Activated B cell treated with CpG ODN at 0.5 μM for 24 hours (primary cell): Measurements from ENCODE around the gene ALDH1A2. TPM values are rescaled to one million over a fixed set of nuclear protein-coding genes. Genes with fewer than 3 reads are reported as not detected.

Experiments
- ATAC-seq: fragments of 200-7000 bp; cut with Tn5 transposase; one replicate; pipeline ENCODE4 v1.10.0; 2021; ENCODE audit warnings: low read depth, mild to moderate bottlenecking, moderate library complexity
- CTCF ChIA-PET: fragments of 350-600 bp; sonication (Branson Sonifier 250); formaldehyde crosslinking; loops from one replicate; lab custom pipeline; 2021; ENCODE audit warnings: antibody characterized with exemption; lab: Charles Lee
- POLR2A ChIA-PET: fragments of 350-600 bp; sonication (Branson Sonifier 250); formaldehyde crosslinking; loops from one replicate; lab custom pipeline; 2021; ENCODE audit warnings: antibody characterized with exemption; lab: Charles Lee
- DNase-seq: peaks from one replicate; pipeline ENCODE4 v3.0.0; 2022
- H3K27ac Mint-ChIP-seq: one replicate; pipeline ENCODE4 v1.8.0; 2020; ENCODE audit warnings: mixed read lengths
- H3K27me3 Mint-ChIP-seq: one replicate; pipeline ENCODE4 v1.8.0; 2021; ENCODE audit warnings: mixed read lengths
- H3K36me3 Mint-ChIP-seq: one replicate; pipeline ENCODE4 v1.8.0; 2021; ENCODE audit warnings: low read depth, mixed read lengths
- H3K4me1 Mint-ChIP-seq: one replicate; pipeline ENCODE4 v1.8.0; 2021; ENCODE audit warnings: mixed read lengths
- H3K4me3 Mint-ChIP-seq: one replicate; pipeline ENCODE4 v1.8.0; 2020; ENCODE audit warnings: mild to moderate bottlenecking, mixed read lengths
- H3K9me3 Mint-ChIP-seq: one replicate; pipeline ENCODE4 v1.8.0; 2020; ENCODE audit warnings: mixed read lengths
- intact Hi-C: fragments of 100-400 bp; cut with micrococcal nuclease; formaldehyde crosslinking; loops from one replicate; pipeline ENCODE4 v1.15.1; 2024
- total RNA-seq: library from RNA; stranded (reverse); gene quantifications from 2 replicates; pipeline ENCODE4 v1.2.3, GENCODE V29; 2022
- TF ChIP-seq, protein P1 (sequence below): fragments of 200-600 bp; IDR thresholded peaks from one replicate; pipeline ENCODE4 v1.8.0; 2022; ENCODE audit warnings: antibody characterized with exemption, mild to moderate bottlenecking

ALDH1A2 gene
- total RNA-seq, 1 donor from 2014 or later = not detected

GRCh38 chr15:57914350-57915055 lies 151.0 kb downstream of the ALDH1A2 start:
- ChIA-PET CTCF (no interaction called here), POLR2A (no interaction called here)
- Mint-ChIP-seq H3K36me3 (no peaks in the 10 kb centered on the region), H3K4me3 (no peak overlapping the region), H3K4me1 (no peaks in the 10 kb centered on the region), H3K27me3 (peaks cover 6% of the 10 kb centered on the region), H3K27ac (no peak overlapping the region), H3K9me3 (no peaks in the 10 kb centered on the region)
- intact Hi-C loops = no loop called here
- ATAC-seq (no peak), DNase-seq (no peak)
- TF ChIP-seq, protein P1, sequence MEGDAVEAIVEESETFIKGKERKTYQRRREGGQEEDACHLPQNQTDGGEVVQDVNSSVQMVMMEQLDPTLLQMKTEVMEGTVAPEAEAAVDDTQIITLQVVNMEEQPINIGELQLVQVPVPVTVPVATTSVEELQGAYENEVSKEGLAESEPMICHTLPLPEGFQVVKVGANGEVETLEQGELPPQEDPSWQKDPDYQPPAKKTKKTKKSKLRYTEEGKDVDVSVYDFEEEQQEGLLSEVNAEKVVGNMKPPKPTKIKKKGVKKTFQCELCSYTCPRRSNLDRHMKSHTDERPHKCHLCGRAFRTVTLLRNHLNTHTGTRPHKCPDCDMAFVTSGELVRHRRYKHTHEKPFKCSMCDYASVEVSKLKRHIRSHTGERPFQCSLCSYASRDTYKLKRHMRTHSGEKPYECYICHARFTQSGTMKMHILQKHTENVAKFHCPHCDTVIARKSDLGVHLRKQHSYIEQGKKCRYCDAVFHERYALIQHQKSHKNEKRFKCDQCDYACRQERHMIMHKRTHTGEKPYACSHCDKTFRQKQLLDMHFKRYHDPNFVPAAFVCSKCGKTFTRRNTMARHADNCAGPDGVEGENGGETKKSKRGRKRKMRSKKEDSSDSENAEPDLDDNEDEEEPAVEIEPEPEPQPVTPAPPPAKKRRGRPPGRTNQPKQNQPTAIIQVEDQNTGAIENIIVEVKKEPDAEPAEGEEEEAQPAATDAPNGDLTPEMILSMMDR = no peak

- H3K9me3 Mint-ChIP-seq = no peaks in the 10 kb centered on the region
- TF ChIP-seq, protein P1 = no peak
- no peaks in the 10 kb centered on the region for H3K36me3 Mint-ChIP-seq
- intact Hi-C loops = no loop called here
- H3K4me3 Mint-ChIP-seq = no peak overlapping the region
- ChIA-PET POLR2A (interaction anchor here (0.6 kb wide), 1 partner anchor 559 kb away, joined by 6 read pairs; no protein-coding TSS in a partner anchor), CTCF (no interaction called here)
- ATAC-seq = no peak
- DNase-seq = no peak
- H3K4me1 Mint-ChIP-seq = no peaks in the 10 kb centered on the region
- peaks cover 5% of the 10 kb centered on the region for H3K27me3 Mint-ChIP-seq
- H3K27ac Mint-ChIP-seq = no peak overlapping the region
Measured at GRCh38 chr15:57911247-57911646, 154.3 kb downstream of the ALDH1A2 start.

GRCh38 chr15:57910672-57911071 lies 154.8 kb downstream of the ALDH1A2 start:
- Mint-ChIP-seq H3K36me3 (no peaks in the 10 kb centered on the region), H3K27ac (no peak overlapping the region), H3K9me3 (no peaks in the 10 kb centered on the region), H3K27me3 (peaks cover 9% of the 10 kb centered on the region), H3K4me3 (no peak overlapping the region), H3K4me1 (no peaks in the 10 kb centered on the region)
- ChIA-PET CTCF (no interaction called here), POLR2A (no interaction called here)
- DNase-seq (no peak), ATAC-seq (no peak)
- intact Hi-C loops = no loop called here
- TF ChIP-seq, protein P1 = no peak

DNA sequence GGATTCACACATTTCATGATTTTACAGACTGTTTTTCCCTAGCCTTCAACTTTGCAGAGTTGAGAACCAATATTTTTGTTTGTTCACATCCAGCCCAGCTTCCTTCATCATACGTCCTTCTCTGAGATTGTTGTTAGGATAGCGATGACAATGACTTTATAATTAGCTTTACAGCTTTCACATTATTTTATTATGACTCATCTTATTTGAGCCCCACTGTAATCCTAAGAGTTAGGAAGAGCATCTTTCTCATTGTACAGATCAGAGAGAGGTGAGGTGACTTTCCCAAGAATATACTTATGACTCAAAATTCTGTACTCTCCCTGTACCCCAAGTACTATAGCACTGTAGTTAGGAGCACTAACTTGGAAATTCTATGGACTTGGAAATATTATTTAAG lies 156.1 kb downstream of the ALDH1A2 start:
- TF ChIP-seq, protein P1 = no peak
- ATAC-seq = no peak

DNA sequence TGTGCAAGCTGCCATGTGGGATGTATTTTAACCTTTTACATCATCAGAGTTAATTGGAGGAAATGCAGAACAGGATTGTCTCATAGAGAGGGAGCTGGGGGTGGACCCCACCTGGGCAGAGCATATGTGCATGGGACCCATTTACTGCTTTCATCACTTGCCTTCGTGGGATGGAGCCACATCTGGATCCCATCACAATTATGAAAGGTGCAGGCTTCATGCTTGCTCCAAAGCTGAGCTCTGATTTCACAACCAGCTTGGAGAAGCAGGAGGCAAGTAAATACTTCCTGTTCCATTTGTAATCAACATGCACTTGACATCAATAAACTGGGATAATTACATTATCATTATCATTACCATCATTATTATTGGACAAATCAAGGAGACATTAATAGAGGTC lies 161.9 kb downstream of the ALDH1A2 start:
- TF ChIP-seq, protein P1 = no peak
- ATAC-seq = no peak
- Mint-ChIP-seq H3K4me1 (no peaks in the 10 kb centered on the region), H3K4me3 (no peak overlapping the region), H3K27ac (no peak overlapping the region), H3K9me3 (no peaks in the 10 kb centered on the region), H3K36me3 (no peaks in the 10 kb centered on the region), H3K27me3 (peaks cover 9% of the 10 kb centered on the region)
- CTCF ChIA-PET = no interaction called here
- intact Hi-C loops = no loop called here
- POLR2A ChIA-PET = no interaction called here
- no peak for DNase-seq

More for the DNA sequence above, 156.1 kb downstream of the ALDH1A2 start:
- H3K36me3 Mint-ChIP-seq = no peaks in the 10 kb centered on the region
- DNase-seq = no peak
- no peak overlapping the region for H3K27ac Mint-ChIP-seq
- intact Hi-C loops = no loop called here
- CTCF ChIA-PET = no interaction called here
- H3K9me3 Mint-ChIP-seq = no peaks in the 10 kb centered on the region
- POLR2A ChIA-PET = no interaction called here
- H3K4me3 Mint-ChIP-seq = no peak overlapping the region
- H3K4me1 Mint-ChIP-seq = no peaks in the 10 kb centered on the region
- peaks cover 9% of the 10 kb centered on the region for H3K27me3 Mint-ChIP-seq

Other genes with a start within 250 kb of the ALDH1A2 start
- 0.10 TPM in 1 of 2 replicates, not detected in the other for gene AQP9, start 72.7 kb upstream of the ALDH1A2 start, total RNA-seq